Activated CD4-positive, alpha-beta memory T cell treated with anti-CD3 and anti-CD28 coated beads for 36 hours (primary cell): ENCODE measurements around the gene MUSK. TPM values are rescaled to one million over a fixed set of nuclear protein-coding genes. Genes with fewer than 3 reads are reported as not detected.

Source experiments
- CTCF ChIA-PET: fragments of 350-600 bp; sonication (Branson Sonifier 250); formaldehyde crosslinking; loops from one replicate; lab custom pipeline; 2021; ENCODE audit warnings: antibody characterized with exemption, inconsistent platforms; lab: Charles Lee
- POLR2A ChIA-PET: fragments of 350-600 bp; sonication (Branson Sonifier 250); formaldehyde crosslinking; loops from one replicate; lab custom pipeline; 2021; ENCODE audit warnings: antibody characterized with exemption; lab: Charles Lee
- DNase-seq: peaks from one replicate; pipeline ENCODE4 v3.0.0-alpha.2; 2020
- H3K27ac Mint-ChIP-seq: one replicate; pipeline ENCODE4 v1.8.0; 2021; ENCODE audit warnings: mixed read lengths
- H3K27me3 Mint-ChIP-seq: one replicate; pipeline ENCODE4 v1.8.0; 2021; ENCODE audit warnings: mixed read lengths
- H3K36me3 Mint-ChIP-seq: one replicate; pipeline ENCODE4 v1.8.0; 2021; ENCODE audit warnings: mixed read lengths
- H3K4me1 Mint-ChIP-seq: one replicate; pipeline ENCODE4 v1.8.0; 2021; ENCODE audit warnings: low read depth, mixed read lengths
- H3K4me3 Mint-ChIP-seq: one replicate; pipeline ENCODE4 v1.8.0; 2021; ENCODE audit warnings: mild to moderate bottlenecking, mixed read lengths
- H3K9me3 Mint-ChIP-seq: one replicate; pipeline ENCODE4 v1.8.0; 2021; ENCODE audit warnings: mixed read lengths
- intact Hi-C: fragments of 100-400 bp; cut with micrococcal nuclease; formaldehyde crosslinking; loops from one replicate; pipeline ENCODE4 v1.15.1; 2023
- total RNA-seq, 2 experiments: library from RNA; stranded (reverse); gene quantifications; one replicate each; pipeline ENCODE4 v1.2.3, GENCODE V29; 2021

MUSK gene
- total RNA-seq, 2 experiments from 2014 or later: not detected

GRCh38 chr9:110748251-110748893, 79.8 kb downstream of the MUSK start:
- no peaks in the 10 kb centered on the region for H3K36me3 Mint-ChIP-seq
- intact Hi-C loops: no loop called here
- CTCF ChIA-PET: no interaction called here

GRCh38 chr9:110750272-110750671, 81.7 kb downstream of the MUSK start:
- Mint-ChIP-seq H3K9me3 (no peaks in the 10 kb centered on the region), H3K27ac (no peak overlapping the region), H3K4me3 (no peak overlapping the region), H3K4me1 (no peaks in the 10 kb centered on the region), H3K27me3 (no peaks in the 10 kb centered on the region), H3K36me3 (no peaks in the 10 kb centered on the region)
- intact Hi-C loops: no loop called here
- CTCF ChIA-PET: no interaction called here
- no peak for DNase-seq
- POLR2A ChIA-PET: no interaction called here

More at GRCh38 chr9:110748251-110748893, 79.8 kb downstream of the MUSK start:
- H3K4me1 Mint-ChIP-seq: no peaks in the 10 kb centered on the region
- POLR2A ChIA-PET: no interaction called here
- no peaks in the 10 kb centered on the region for H3K27me3 Mint-ChIP-seq
- no peaks in the 10 kb centered on the region for H3K9me3 Mint-ChIP-seq
- H3K27ac Mint-ChIP-seq: no peak overlapping the region
- no peak for DNase-seq
- H3K4me3 Mint-ChIP-seq: no peak overlapping the region

DNA sequence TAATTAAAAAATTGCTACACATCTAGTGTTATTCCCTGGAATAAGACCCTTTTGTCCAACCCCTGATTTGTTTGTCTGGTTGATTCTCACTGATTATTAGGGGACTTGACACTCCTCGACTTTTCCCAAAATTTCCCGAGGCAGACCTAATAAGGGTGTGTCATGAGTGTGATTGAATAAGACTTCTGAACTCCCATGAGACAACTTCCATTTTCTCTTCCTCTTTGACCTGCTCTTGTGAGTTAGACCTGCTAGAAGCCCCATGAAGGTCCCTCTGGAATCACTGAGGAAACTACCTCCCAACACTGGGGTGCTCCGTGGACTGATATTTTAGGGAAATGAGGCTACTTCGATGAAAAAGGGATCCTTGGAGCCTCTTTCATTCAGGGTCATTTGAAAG, 83.4 kb downstream of the MUSK start:
- CTCF ChIA-PET: no interaction called here
- Mint-ChIP-seq H3K36me3 (no peaks in the 10 kb centered on the region), H3K9me3 (no peaks in the 10 kb centered on the region), H3K4me1 (no peaks in the 10 kb centered on the region), H3K27ac (no peak overlapping the region), H3K27me3 (no peaks in the 10 kb centered on the region), H3K4me3 (no peak overlapping the region)
- intact Hi-C loops: no loop called here
- no peak for DNase-seq
- POLR2A ChIA-PET: no interaction called here

GRCh38 chr9:110752766-110753165, 84.2 kb downstream of the MUSK start:
- POLR2A ChIA-PET: no interaction called here
- H3K4me3 Mint-ChIP-seq: no peak overlapping the region
- no peaks in the 10 kb centered on the region for H3K9me3 Mint-ChIP-seq
- H3K36me3 Mint-ChIP-seq: no peaks in the 10 kb centered on the region
- DNase-seq: no peak
- intact Hi-C loops: no loop called here
- H3K4me1 Mint-ChIP-seq: no peaks in the 10 kb centered on the region
- no peaks in the 10 kb centered on the region for H3K27me3 Mint-ChIP-seq
- CTCF ChIA-PET: no interaction called here
- no peak overlapping the region for H3K27ac Mint-ChIP-seq

DNA sequence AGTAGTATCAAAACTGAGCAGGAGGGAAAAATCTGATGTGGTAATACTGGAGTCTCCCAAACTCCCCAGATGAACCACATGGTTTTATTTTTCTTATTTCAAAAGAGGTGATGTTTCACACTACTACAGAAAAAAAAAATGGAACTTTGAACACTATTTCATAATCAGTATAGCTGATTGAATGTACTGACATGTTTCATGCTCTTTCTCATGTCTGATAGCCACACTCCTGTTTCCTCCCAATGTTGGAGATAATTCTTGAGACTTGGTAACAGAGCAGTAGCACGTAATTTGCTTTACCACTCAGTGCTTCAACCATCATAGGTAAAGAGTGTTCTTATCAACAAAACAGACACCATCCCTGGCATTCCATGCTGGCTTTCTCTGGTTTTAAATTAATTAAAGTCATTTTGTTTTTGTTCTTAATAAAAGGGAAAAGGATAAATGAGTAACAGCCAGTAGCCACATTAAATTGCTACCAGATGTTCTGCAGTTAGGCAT, 85.2 kb downstream of the MUSK start:
- no peak for DNase-seq
- Mint-ChIP-seq H3K4me3 (no peak overlapping the region), H3K27ac (no peak overlapping the region), H3K9me3 (no peaks in the 10 kb centered on the region), H3K36me3 (no peaks in the 10 kb centered on the region), H3K27me3 (no peaks in the 10 kb centered on the region), H3K4me1 (no peaks in the 10 kb centered on the region)
- intact Hi-C loops: no loop called here
- ChIA-PET POLR2A (no interaction called here), CTCF (no interaction called here)

DNA sequence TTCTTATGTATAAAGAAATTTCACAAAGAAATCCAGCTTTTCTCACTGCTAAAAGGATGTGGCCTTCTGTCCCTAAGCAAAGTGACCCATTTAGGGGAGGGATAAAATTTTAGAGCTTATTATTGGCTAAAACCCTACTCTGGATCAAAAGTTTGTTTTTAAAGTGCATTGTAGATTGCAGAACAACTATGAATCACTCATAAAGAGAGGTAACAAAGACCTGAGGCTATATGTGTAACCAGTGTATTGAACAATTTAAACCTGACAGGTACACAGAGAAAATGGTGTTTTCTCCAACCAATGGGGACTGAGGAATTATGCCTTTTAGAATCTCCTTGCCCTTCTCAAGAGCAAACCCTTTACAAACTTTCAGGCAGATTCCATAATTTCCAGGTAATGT, 86.6 kb downstream of the MUSK start:
- Mint-ChIP-seq H3K9me3 (no peaks in the 10 kb centered on the region), H3K27ac (no peak overlapping the region), H3K36me3 (no peaks in the 10 kb centered on the region), H3K27me3 (no peaks in the 10 kb centered on the region), H3K4me3 (no peak overlapping the region), H3K4me1 (no peaks in the 10 kb centered on the region)
- intact Hi-C loops: no loop called here
- POLR2A ChIA-PET: no interaction called here
- no peak for DNase-seq
- CTCF ChIA-PET: no interaction called here

DNA sequence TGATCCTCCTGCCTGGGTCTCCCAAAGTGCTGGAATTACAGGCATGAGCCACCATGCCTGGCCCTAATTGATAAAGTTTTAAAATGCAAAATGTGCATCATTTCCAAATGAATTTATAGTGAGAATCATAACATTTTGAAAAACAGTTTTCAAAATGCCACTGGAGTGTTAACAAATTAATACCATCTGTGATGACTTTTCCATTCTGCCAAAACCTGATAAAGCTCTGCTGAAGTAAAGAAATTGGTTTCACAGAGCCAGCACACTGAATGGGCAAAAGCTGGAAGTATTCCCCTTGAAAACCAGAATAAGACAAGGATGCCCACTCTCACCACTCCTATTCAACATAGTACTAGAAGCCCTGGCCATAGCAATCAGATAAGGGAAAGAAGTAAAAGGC, 89.6 kb downstream of the MUSK start:
- no peaks in the 10 kb centered on the region for H3K9me3 Mint-ChIP-seq
- H3K27me3 Mint-ChIP-seq: no peaks in the 10 kb centered on the region
- CTCF ChIA-PET: no interaction called here
- no peak overlapping the region for H3K4me3 Mint-ChIP-seq
- no peaks in the 10 kb centered on the region for H3K4me1 Mint-ChIP-seq
- DNase-seq: no peak
- no peak overlapping the region for H3K27ac Mint-ChIP-seq
- no peaks in the 10 kb centered on the region for H3K36me3 Mint-ChIP-seq
- POLR2A ChIA-PET: no interaction called here
- intact Hi-C loops: no loop called here

- Mint-ChIP-seq H3K36me3 (no peaks in the 10 kb centered on the region), H3K9me3 (no peaks in the 10 kb centered on the region), H3K27ac (no peak overlapping the region), H3K4me1 (no peaks in the 10 kb centered on the region), H3K4me3 (no peak overlapping the region), H3K27me3 (no peaks in the 10 kb centered on the region)
- DNase-seq: no peak
- CTCF ChIA-PET: no interaction called here
- POLR2A ChIA-PET: no interaction called here
- intact Hi-C loops: no loop called here
Observed at GRCh38 chr9:110762783-110763182, 94.2 kb downstream of the MUSK start.

DNA sequence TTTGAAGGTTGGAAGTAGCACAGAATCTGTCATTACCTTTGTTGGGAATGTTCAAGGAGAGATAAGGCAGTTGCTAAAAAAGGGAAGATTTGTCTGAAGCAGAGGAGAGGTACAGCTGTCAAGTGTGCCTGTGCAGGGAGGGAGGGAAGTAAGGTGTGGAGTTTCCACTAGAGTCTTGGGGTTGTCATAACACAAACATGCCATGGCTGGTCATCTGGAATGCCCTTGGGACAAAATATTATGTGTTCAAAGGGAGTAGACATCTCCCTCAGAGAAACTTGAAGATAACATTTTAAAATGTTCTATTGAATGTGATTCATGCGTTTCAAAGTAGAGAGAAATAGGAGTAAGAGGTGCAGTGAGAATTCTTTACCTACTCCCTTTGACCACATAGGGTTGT, 95.0 kb downstream of the MUSK start:
- no peaks in the 10 kb centered on the region for H3K27me3 Mint-ChIP-seq
- ChIA-PET CTCF (no interaction called here), POLR2A (no interaction called here)
- H3K9me3 Mint-ChIP-seq: no peaks in the 10 kb centered on the region
- intact Hi-C loops: no loop called here
- H3K4me1 Mint-ChIP-seq: no peaks in the 10 kb centered on the region
- no peak overlapping the region for H3K27ac Mint-ChIP-seq
- DNase-seq: no peak
- no peaks in the 10 kb centered on the region for H3K36me3 Mint-ChIP-seq
- H3K4me3 Mint-ChIP-seq: no peak overlapping the region

- intact Hi-C loops: no loop called here
- Mint-ChIP-seq H3K4me3 (no peak overlapping the region), H3K27me3 (no peaks in the 10 kb centered on the region), H3K9me3 (no peaks in the 10 kb centered on the region), H3K36me3 (no peaks in the 10 kb centered on the region), H3K27ac (no peak overlapping the region), H3K4me1 (no peaks in the 10 kb centered on the region)
- CTCF ChIA-PET: interaction anchor here (0.6 kb wide), 1 partner anchor 435 kb away, joined by 3 read pairs; no protein-coding TSS in a partner anchor
- POLR2A ChIA-PET: no interaction called here
- DNase-seq: no peak
Observed at GRCh38 chr9:110764006-110764405, 95.4 kb downstream of the MUSK start.

DNA sequence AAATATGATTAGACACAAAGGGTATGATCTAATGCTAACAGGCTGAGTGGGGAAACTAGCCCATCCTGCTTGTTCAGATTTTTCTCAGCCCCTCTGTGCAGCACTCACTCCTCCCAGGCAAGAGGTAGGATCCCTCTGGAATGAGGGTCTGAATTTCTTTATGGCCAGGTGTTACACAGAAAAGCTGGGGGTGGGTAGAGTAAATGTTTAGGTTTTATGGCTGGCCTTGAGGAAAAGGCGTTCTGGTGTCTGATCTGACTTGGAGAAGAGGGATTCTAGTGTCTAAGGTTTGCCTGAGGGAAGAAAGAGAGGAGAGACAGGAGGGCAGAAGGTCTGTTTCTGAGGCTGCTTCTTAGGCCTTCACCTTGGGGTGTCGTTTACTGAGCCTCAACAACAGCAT, 97.3 kb downstream of the MUSK start:
- no peaks in the 10 kb centered on the region for H3K27me3 Mint-ChIP-seq
- no peak for DNase-seq
- ChIA-PET CTCF (no interaction called here), POLR2A (no interaction called here)
- intact Hi-C loops: no loop called here
- H3K4me3 Mint-ChIP-seq: no peak overlapping the region
- H3K36me3 Mint-ChIP-seq: no peaks in the 10 kb centered on the region
- no peaks in the 10 kb centered on the region for H3K4me1 Mint-ChIP-seq
- no peaks in the 10 kb centered on the region for H3K9me3 Mint-ChIP-seq
- no peak overlapping the region for H3K27ac Mint-ChIP-seq

GRCh38 chr9:110767559-110768063, 99.0 kb downstream of the MUSK start:
- ChIA-PET CTCF (no interaction called here), POLR2A (no interaction called here)
- H3K4me1 Mint-ChIP-seq: no peaks in the 10 kb centered on the region
- no peak for DNase-seq
- no peaks in the 10 kb centered on the region for H3K9me3 Mint-ChIP-seq
- no peak overlapping the region for H3K4me3 Mint-ChIP-seq
- H3K27ac Mint-ChIP-seq: no peak overlapping the region
- H3K36me3 Mint-ChIP-seq: no peaks in the 10 kb centered on the region
- intact Hi-C loops: no loop called here
- no peaks in the 10 kb centered on the region for H3K27me3 Mint-ChIP-seq

DNA sequence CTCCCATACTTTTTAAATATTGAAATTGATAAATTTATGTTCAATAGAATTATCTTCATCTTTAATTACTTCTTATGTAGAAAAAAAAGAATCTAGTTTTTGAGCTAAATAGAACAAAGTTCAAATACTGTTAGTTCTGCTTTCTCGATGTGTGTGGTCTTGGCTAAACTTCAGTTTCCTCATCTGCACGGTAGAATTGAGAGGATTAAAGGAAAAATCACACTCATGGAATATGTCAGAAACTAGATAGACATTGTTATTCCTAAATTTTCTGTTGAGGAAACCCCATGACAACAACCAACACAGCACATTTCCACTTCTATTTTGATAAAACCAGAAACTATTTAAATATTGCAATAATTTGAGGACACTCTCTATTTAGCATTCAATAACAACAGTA, 100.3 kb downstream of the MUSK start:
- no peak overlapping the region for H3K27ac Mint-ChIP-seq
- intact Hi-C loops: no loop called here
- CTCF ChIA-PET: no interaction called here

More for the DNA sequence above, 100.3 kb downstream of the MUSK start:
- no peaks in the 10 kb centered on the region for H3K9me3 Mint-ChIP-seq
- no peak overlapping the region for H3K4me3 Mint-ChIP-seq
- POLR2A ChIA-PET: no interaction called here
- DNase-seq: no peak
- H3K36me3 Mint-ChIP-seq: no peaks in the 10 kb centered on the region
- H3K4me1 Mint-ChIP-seq: no peaks in the 10 kb centered on the region
- no peaks in the 10 kb centered on the region for H3K27me3 Mint-ChIP-seq
